IMR-90 (cell line): Measurements from ENCODE around the gene ITGB2. TPM values are rescaled to one million over a fixed set of nuclear protein-coding genes. Genes with fewer than 3 reads are reported as not detected.
A peak's percentile ranks its signal among the peaks of the same experiment; 100 is the strongest.

Experiments
- ATAC-seq: fragments of 200-7000 bp; cut with Tn5 transposase; 2 replicates; pipeline ENCODE4 v1.9.1; 2020; ENCODE audit warnings: low read depth, mild to moderate bottlenecking, moderate library complexity
- BruUV-seq: library from RNA; stranded (reverse); fragments of 400-500 nt; replicated peaks from 2 replicates; lab custom pipeline; 2021; lab: Mats Ljungman, UMichigan
- CTCF ChIA-PET: fragments of 300-600 bp; formaldehyde crosslinking; extraction: SDS; loops from one replicate; lab custom pipeline; 2021; ENCODE audit warnings: antibody characterized with exemption; lab: Yijun Ruan, JAX
- POLR2A ChIA-PET: fragments of 300-600 bp; sonication (Branson Sonifier 250); formaldehyde crosslinking; loops from one replicate; lab custom pipeline; 2022; ENCODE audit warnings: antibody characterized with exemption; ENCODE audit not compliant: unreplicated experiment; lab: Charles Lee
- DNase-seq: peaks from one replicate; pipeline ENCODE4 v3.0.0; 2013
- H2AFZ ChIP-seq: replicated peaks from 2 replicates; pipeline ENCODE3; 2013; ENCODE audit warnings: low read length, mild to moderate bottlenecking; ENCODE audit not compliant: poor library complexity
- H2AK5ac ChIP-seq: 2 replicates; pipeline ENCODE4 v1.6.1; 2013; ENCODE audit warnings: low read depth, low read length, inconsistent platforms
- H2AK9ac ChIP-seq: replicated peaks from 2 replicates; pipeline ENCODE3; 2013; ENCODE audit warnings: mild to moderate bottlenecking, low read depth, low read length, moderate library complexity; ENCODE audit not compliant: poor library complexity
- H2BK120ac ChIP-seq: 2 replicates; pipeline ENCODE4 v1.6.1; 2013; ENCODE audit warnings: low read depth, low read length, inconsistent platforms
- H2BK15ac ChIP-seq: 3 replicates; pipeline ENCODE4 v1.6.1; 2013; ENCODE audit warnings: low read depth, low read length, inconsistent platforms
- H2BK20ac ChIP-seq: 2 replicates; pipeline ENCODE4 v1.6.1; 2013; ENCODE audit warnings: low read depth, mild to moderate bottlenecking, inconsistent platforms, low read length, moderate library complexity
- H2BK5ac ChIP-seq: 2 replicates; pipeline ENCODE4 v1.6.1; 2013; ENCODE audit warnings: mild to moderate bottlenecking, low read depth, low read length, inconsistent platforms; ENCODE audit not compliant: poor library complexity, severe bottlenecking
- H3K14ac ChIP-seq: replicated peaks from 2 replicates; pipeline ENCODE4 v1.6.1; 2013; ENCODE audit warnings: low read depth, low read length, inconsistent platforms
- H3K18ac ChIP-seq: 2 replicates; pipeline ENCODE4 v1.6.1; 2013; ENCODE audit warnings: low read depth, low read length, control low read depth
- H3K23ac ChIP-seq: 2 replicates; pipeline ENCODE4 v1.6.1; 2013; ENCODE audit warnings: low read depth, low read length, inconsistent platforms
- H3K27ac ChIP-seq: 2 replicates; pipeline ENCODE4 v1.5.1; 2013; ENCODE audit warnings: mild to moderate bottlenecking, control low read depth, low read length; ENCODE audit not compliant: insufficient read depth
- H3K27me3 ChIP-seq: 2 replicates; pipeline ENCODE4 v1.6.1; 2013; ENCODE audit warnings: low read length; ENCODE audit not compliant: control insufficient read depth, insufficient read depth
- H3K36me3 ChIP-seq: 2 replicates; pipeline ENCODE4 v1.6.1; 2013; ENCODE audit warnings: low read length, mixed read lengths; ENCODE audit not compliant: control insufficient read depth, insufficient read depth
- H3K4ac ChIP-seq: 2 replicates; pipeline ENCODE4 v1.6.1; 2013; ENCODE audit warnings: low read depth, low read length, inconsistent platforms
- H3K4me1 ChIP-seq: 2 replicates; pipeline ENCODE4 v1.6.1; 2013; ENCODE audit warnings: low read length, mixed read lengths; ENCODE audit not compliant: control insufficient read depth, insufficient read depth
- H3K4me2 ChIP-seq: 2 replicates; pipeline ENCODE4 v1.6.1; 2013; ENCODE audit warnings: low read depth, mild to moderate bottlenecking, control low read depth, low read length, moderate library complexity
- H3K4me3 ChIP-seq: 2 replicates; pipeline ENCODE4 v1.5.1; 2013; ENCODE audit warnings: low read depth, mild to moderate bottlenecking, control low read depth, low read length, moderate library complexity; ENCODE audit not compliant: insufficient read depth
- H3K56ac ChIP-seq: 2 replicates; pipeline ENCODE4 v1.6.1; 2013; ENCODE audit warnings: low read length, inconsistent platforms; ENCODE audit not compliant: insufficient read depth; ENCODE audit errors: extremely low read depth
- H3K79me1 ChIP-seq, 2 experiments: 2 replicates each; pipeline ENCODE4 v1.6.1; 2013; ENCODE audit warnings: low read length in 2 of 2, inconsistent platforms in 1 of 2, low read depth in 1 of 2
- H3K9ac ChIP-seq: 2 replicates; pipeline ENCODE4 v1.6.1; 2013; ENCODE audit warnings: low read depth, low read length, control low read depth
- H3K9me1 ChIP-seq: 2 replicates; pipeline ENCODE4 v1.6.1; 2013; ENCODE audit warnings: low read length, inconsistent platforms; ENCODE audit not compliant: insufficient read depth
- H3K9me3 ChIP-seq: 2 replicates; pipeline ENCODE4 v1.6.1; 2013; ENCODE audit warnings: low read length; ENCODE audit not compliant: control insufficient read depth, insufficient read depth
- H4K20me1 ChIP-seq: 2 replicates; pipeline ENCODE4 v1.6.1; 2013; ENCODE audit warnings: low read length, inconsistent platforms; ENCODE audit not compliant: insufficient read depth
- H4K5ac ChIP-seq: 2 replicates; pipeline ENCODE4 v1.6.1; 2013; ENCODE audit warnings: mild to moderate bottlenecking, low read depth, low read length, control low read depth
- H4K8ac ChIP-seq, 2 experiments: 2 replicates each; pipeline ENCODE4 v1.6.1; 2013; ENCODE audit warnings: low read depth in 2 of 2, low read length in 2 of 2, control low read depth in 1 of 2, inconsistent platforms in 1 of 2
- H4K91ac ChIP-seq: 2 replicates; pipeline ENCODE4 v1.6.1; 2013; ENCODE audit warnings: low read depth, low read length, inconsistent platforms; ENCODE audit not compliant: insufficient read depth
- BHLHE40 ChIP-seq: fragments of 150-350 bp; IDR thresholded peaks from 2 replicates; pipeline ENCODE4 v1.6.1; 2016; ENCODE audit warnings: mild to moderate bottlenecking, low read depth, low read length
- CEBPB ChIP-seq: IDR thresholded peaks from 2 replicates; pipeline ENCODE4 v1.6.1; 2012; ENCODE audit warnings: low read depth, low read length, improper control_type of control experiment
- CHD1 ChIP-seq: IDR thresholded peaks from 2 replicates; pipeline ENCODE4 v1.6.1; 2012; ENCODE audit warnings: low read depth, low read length, improper control_type of control experiment
- FOS ChIP-seq: fragments of 150-350 bp; IDR thresholded peaks from 2 replicates; pipeline ENCODE4 v1.6.1; 2016; ENCODE audit warnings: low read depth, low read length
- MAFK ChIP-seq: IDR thresholded peaks from 2 replicates; pipeline ENCODE4 v1.6.1; 2012; ENCODE audit warnings: low read depth, low read length, improper control_type of control experiment
- MAZ ChIP-seq: IDR thresholded peaks from 2 replicates; pipeline ENCODE4 v1.6.1; 2012; ENCODE audit warnings: low read depth, mild to moderate bottlenecking, low read length, improper control_type of control experiment, moderate library complexity, borderline replicate concordance
- MXI1 ChIP-seq: IDR thresholded peaks from 2 replicates; pipeline ENCODE4 v1.6.1; 2012; ENCODE audit warnings: low read depth, mild to moderate bottlenecking, low read length, moderate library complexity, borderline replicate concordance
- NFE2L2 ChIP-seq: fragments of 150-350 bp; IDR thresholded peaks from 2 replicates; pipeline ENCODE4 v1.6.1; 2016; ENCODE audit warnings: low read depth, mild to moderate bottlenecking, low read length
- POLR2A ChIP-seq: IDR thresholded peaks from 2 replicates; pipeline ENCODE4 v1.6.1; 2012; ENCODE audit warnings: mild to moderate bottlenecking, low read depth, low read length
- RAD21 ChIP-seq: IDR thresholded peaks from 2 replicates; pipeline ENCODE4 v1.6.1; 2012; ENCODE audit warnings: low read length, improper control_type of control experiment
- RCOR1 ChIP-seq: IDR thresholded peaks from 2 replicates; pipeline ENCODE4 v1.6.1; 2012; ENCODE audit warnings: mild to moderate bottlenecking, low read length, improper control_type of control experiment; ENCODE audit not compliant: insufficient replicate concordance
- RFX5 ChIP-seq: IDR thresholded peaks from 2 replicates; pipeline ENCODE4 v1.8.0; 2012; ENCODE audit warnings: low read depth, mild to moderate bottlenecking, low read length, moderate library complexity
- WGBS, 2 experiments: methylation state at CpG; one replicate each; pipeline versions ENCODE4 v1.1.5 to v1.1.7; 2013; ENCODE audit warnings: missing lambda C conversion rate in 2 of 2; ENCODE audit not compliant: insufficient read length in 1 of 2; ENCODE audit errors: extremely low coverage in 2 of 2; 5-methylcytosine and 5-hydroxymethylcytosine counted together
- dilution Hi-C: fragments of 300-500 bp; cut with HindIII; formaldehyde crosslinking; loops from one replicate; pipeline ENCODE4 v1.14.3; 2018; ENCODE audit warnings: low sequenced_read_pairs; ENCODE audit not compliant: unreplicated experiment
- in situ Hi-C: fragments of 300-500 bp; cut with MboI; formaldehyde crosslinking; loops from 3 replicates; pipeline ENCODE4 v1.14.3; 2019; ENCODE audit warnings: low sequenced_read_pairs, inconsistent platforms, mixed read lengths
- intact Hi-C: fragments of 100-400 bp; cut with micrococcal nuclease; formaldehyde crosslinking; loops from 2 replicates; pipeline ENCODE4 v1.10.0; 2022
- polyA plus RNA-seq, 3 experiments: library from polyadenylated mRNA; depleted of rRNA; stranded (reverse); fragments of >200 nt; gene quantifications; 2 replicates each; pipeline ENCODE4 v1.2.3, GENCODE V29; 2012; ENCODE audit warnings: low replicate concordance in 1 of 3
- total RNA-seq: library from RNA; depleted of rRNA; stranded (reverse); fragments of >200 nt; gene quantifications from 2 replicates; pipeline ENCODE4 v1.2.3, GENCODE V29; 2012
- TF ChIP-seq, protein P1 (sequence below): fragments of 150-350 bp; IDR thresholded peaks from 2 replicates; pipeline ENCODE4 v1.6.1; 2017; ENCODE audit warnings: mild to moderate bottlenecking, antibody characterized with exemption, low read length, low read depth
- TF ChIP-seq, protein P2 (sequence below): fragments of 150-350 bp; IDR thresholded peaks from 2 replicates; pipeline ENCODE4 v1.6.1; 2016; ENCODE audit warnings: low read depth, mild to moderate bottlenecking, low read length, moderate library complexity, borderline replicate concordance
- TF ChIP-seq, protein P3 (sequence below): conservative IDR thresholded peaks from 2 replicates; pipeline ENCODE4 v1.5.1; 2012; ENCODE audit warnings: mild to moderate bottlenecking, low read depth, low read length, improper control_type of control experiment

Gene ITGB2
- total and polyA plus RNA-seq, 2 of the 4 experiments (the other 2 are of a cell fraction) = 0.14 TPM; not detected in 1

DNA sequence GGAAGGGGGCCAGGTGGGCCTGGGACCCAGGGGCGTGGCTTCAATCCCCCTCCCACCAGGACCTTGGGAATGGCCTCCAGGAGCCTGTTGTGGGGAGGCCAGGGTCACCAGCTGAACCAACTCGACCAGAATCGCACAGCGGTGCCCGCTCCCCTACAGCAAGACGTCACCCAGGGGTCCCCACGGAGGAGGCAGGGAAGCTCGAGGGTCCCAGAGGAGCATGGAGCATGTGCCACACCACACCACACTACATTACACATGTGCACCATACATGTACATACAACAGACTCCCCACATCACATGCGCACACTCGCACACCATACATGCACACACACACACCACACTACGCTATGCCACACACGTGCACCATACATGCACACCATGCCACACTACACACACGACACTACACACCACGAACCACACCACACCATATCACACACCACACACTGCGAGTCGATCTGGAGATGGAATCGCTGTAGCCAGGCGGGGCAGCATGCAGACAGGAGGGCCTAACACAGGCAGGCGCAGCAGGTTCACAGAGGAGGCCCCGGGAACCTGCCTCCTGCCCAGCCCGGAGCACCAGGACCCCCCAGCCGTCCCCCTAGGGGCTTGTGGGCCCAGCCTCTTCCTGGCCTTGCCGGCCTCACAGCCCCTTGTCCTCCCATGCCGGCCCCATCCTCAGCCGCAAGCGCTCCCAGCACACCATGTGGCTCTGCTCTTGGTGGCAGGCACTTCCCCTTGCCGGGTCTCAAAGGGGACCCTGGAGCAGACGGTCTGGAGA lies 596 bp downstream of the ITGB2 start:
- Histone ChIP-seq H4K5ac (no peak overlapping the region), H2BK20ac (no peak overlapping the region), H3K18ac (no peak overlapping the region), H2BK120ac (no peak overlapping the region), H3K4ac (no peak overlapping the region), H2AK9ac (peak overlapping the region; percentile 19), H4K91ac (no peak overlapping the region), H3K4me3 (no peak overlapping the region), H3K27me3 (peaks cover 75% of the 10 kb centered on the region), H4K20me1 (peaks cover 3% of the 10 kb centered on the region; the same call in 1 of the 2 replicates), H3K79me1 (no peaks in the 10 kb centered on the region), H3K9ac (no peak overlapping the region), H3K14ac (no peak overlapping the region), H3K56ac (no peak overlapping the region), H3K9me3 (no peaks in the 10 kb centered on the region), H2AFZ (no peak overlapping the region), H3K27ac (no peak overlapping the region), H2BK15ac (no peak overlapping the region), H3K23ac (no peak overlapping the region), H3K9me1 (0 out of 2 replicates have a peak, but pooled peaks cover 2% of the 10 kb centered on the region), H3K4me1 (no peaks in the 10 kb centered on the region), H3K36me3 (no peaks in the 10 kb centered on the region), H4K8ac (no peak overlapping the region), H2BK5ac (no peak overlapping the region), H3K4me2 (no peak overlapping the region), H2AK5ac (peak overlapping the region; percentile 52; the same call in 1 of the 2 replicates)
- dilution Hi-C loops = no loop called here
- intact Hi-C loops = no loop called here
- POLR2A ChIA-PET = no interaction called here
- CTCF ChIA-PET = no interaction called here
- no peak for DNase-seq
- ATAC-seq = no peak
- 73% methylated on average over 17 of the region's 28 CpGs; no CpG with 5 or more reads in 1 of the 2 experiments for WGBS, 2 experiments
- no TSS peak for BruUV-seq
- in situ Hi-C loops = no loop called here
- no peak for TF ChIP-seq MXI1
- no peak for TF ChIP-seq POLR2A
- TF ChIP-seq, protein P1, sequence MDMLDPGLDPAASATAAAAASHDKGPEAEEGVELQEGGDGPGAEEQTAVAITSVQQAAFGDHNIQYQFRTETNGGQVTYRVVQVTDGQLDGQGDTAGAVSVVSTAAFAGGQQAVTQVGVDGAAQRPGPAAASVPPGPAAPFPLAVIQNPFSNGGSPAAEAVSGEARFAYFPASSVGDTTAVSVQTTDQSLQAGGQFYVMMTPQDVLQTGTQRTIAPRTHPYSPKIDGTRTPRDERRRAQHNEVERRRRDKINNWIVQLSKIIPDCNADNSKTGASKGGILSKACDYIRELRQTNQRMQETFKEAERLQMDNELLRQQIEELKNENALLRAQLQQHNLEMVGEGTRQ = no peak
- TF ChIP-seq RAD21 = no peak
- TF ChIP-seq RFX5 = no peak
- no peak for TF ChIP-seq BHLHE40
- no peak for TF ChIP-seq CHD1
- no peak for TF ChIP-seq RCOR1
- no peak for TF ChIP-seq MAZ
- TF ChIP-seq NFE2L2 = no peak
- no peak for TF ChIP-seq FOS
- TF ChIP-seq, protein P2, sequence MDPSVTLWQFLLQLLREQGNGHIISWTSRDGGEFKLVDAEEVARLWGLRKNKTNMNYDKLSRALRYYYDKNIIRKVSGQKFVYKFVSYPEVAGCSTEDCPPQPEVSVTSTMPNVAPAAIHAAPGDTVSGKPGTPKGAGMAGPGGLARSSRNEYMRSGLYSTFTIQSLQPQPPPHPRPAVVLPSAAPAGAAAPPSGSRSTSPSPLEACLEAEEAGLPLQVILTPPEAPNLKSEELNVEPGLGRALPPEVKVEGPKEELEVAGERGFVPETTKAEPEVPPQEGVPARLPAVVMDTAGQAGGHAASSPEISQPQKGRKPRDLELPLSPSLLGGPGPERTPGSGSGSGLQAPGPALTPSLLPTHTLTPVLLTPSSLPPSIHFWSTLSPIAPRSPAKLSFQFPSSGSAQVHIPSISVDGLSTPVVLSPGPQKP = no peak
- no peak for TF ChIP-seq MAFK
- no peak for TF ChIP-seq CEBPB
- TF ChIP-seq, protein P3, sequence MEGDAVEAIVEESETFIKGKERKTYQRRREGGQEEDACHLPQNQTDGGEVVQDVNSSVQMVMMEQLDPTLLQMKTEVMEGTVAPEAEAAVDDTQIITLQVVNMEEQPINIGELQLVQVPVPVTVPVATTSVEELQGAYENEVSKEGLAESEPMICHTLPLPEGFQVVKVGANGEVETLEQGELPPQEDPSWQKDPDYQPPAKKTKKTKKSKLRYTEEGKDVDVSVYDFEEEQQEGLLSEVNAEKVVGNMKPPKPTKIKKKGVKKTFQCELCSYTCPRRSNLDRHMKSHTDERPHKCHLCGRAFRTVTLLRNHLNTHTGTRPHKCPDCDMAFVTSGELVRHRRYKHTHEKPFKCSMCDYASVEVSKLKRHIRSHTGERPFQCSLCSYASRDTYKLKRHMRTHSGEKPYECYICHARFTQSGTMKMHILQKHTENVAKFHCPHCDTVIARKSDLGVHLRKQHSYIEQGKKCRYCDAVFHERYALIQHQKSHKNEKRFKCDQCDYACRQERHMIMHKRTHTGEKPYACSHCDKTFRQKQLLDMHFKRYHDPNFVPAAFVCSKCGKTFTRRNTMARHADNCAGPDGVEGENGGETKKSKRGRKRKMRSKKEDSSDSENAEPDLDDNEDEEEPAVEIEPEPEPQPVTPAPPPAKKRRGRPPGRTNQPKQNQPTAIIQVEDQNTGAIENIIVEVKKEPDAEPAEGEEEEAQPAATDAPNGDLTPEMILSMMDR = no peak
